Bronchial epithelial cell (primary cell): Measurements from ENCODE around the gene REPS2. TPM values are rescaled to one million over a fixed set of nuclear protein-coding genes. Genes with fewer than 3 reads are reported as not detected.

ENCODE experiments used
- DNase-seq: peaks from one replicate; pipeline ENCODE4 v3.0.0-alpha.2; 2010; ENCODE audit warnings: low read depth
- FAIRE-seq: peaks from 2 replicates; lab custom pipeline; 2011; peaks lifted over from hg19 to GRCh38; lab: Jason Lieb, UNC
- H3K27me3 ChIP-seq: 2 replicates; pipeline ENCODE4 v1.5.1; 2011; ENCODE audit warnings: low read length; ENCODE audit not compliant: control insufficient read depth, insufficient read depth
- H3K36me3 ChIP-seq: 2 replicates; pipeline ENCODE4 v1.5.1; 2011; ENCODE audit warnings: low read length; ENCODE audit not compliant: control insufficient read depth, insufficient read depth
- H3K4me3 ChIP-seq: 2 replicates; pipeline ENCODE4 v1.5.1; 2011; ENCODE audit warnings: mild to moderate bottlenecking, low read depth, low read length, control low read depth
- total RNA-seq: library from RNA; depleted of rRNA; stranded (reverse); fragments of >200 nt; gene quantifications from 2 replicates; pipeline ENCODE4 v1.2.1, GENCODE V29; 2014
- TF ChIP-seq, protein P1 (sequence below): IDR thresholded peaks from 2 replicates; pipeline ENCODE4 v1.5.1; 2011; ENCODE audit warnings: mild to moderate bottlenecking, moderate library complexity, low read length, control low read depth, inconsistent platforms; ENCODE audit not compliant: insufficient read depth, severe bottlenecking

REPS2 gene
- total RNA-seq, 1 donor from 2014 or later: 0.79 TPM

DNA sequence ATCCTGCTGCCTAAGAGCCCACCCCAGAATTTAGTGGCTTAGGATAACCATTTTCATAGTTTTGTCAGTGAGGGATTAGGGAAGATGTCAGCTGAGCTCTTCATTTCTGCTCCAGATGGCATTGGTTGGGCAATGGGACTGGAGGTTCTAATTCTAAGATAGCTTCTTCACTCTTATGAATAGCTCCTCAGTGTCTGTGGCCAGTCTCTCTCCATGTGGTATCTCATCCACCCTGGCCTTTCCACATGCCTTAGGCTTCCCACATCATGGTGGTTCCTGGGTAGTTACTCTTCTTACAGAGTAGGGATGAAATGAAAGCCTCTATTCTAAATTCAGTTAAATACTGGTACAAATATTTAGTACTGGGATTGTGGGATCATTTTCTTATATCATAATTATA is 31.3 kb downstream of the REPS2 start:
- DNase-seq: no peak
- H3K36me3 ChIP-seq: no peaks in the 10 kb centered on the region
- H3K4me3 ChIP-seq: no peak overlapping the region
- H3K27me3 ChIP-seq: no peaks in the 10 kb centered on the region
- no peak for FAIRE-seq
- TF ChIP-seq, protein P1, sequence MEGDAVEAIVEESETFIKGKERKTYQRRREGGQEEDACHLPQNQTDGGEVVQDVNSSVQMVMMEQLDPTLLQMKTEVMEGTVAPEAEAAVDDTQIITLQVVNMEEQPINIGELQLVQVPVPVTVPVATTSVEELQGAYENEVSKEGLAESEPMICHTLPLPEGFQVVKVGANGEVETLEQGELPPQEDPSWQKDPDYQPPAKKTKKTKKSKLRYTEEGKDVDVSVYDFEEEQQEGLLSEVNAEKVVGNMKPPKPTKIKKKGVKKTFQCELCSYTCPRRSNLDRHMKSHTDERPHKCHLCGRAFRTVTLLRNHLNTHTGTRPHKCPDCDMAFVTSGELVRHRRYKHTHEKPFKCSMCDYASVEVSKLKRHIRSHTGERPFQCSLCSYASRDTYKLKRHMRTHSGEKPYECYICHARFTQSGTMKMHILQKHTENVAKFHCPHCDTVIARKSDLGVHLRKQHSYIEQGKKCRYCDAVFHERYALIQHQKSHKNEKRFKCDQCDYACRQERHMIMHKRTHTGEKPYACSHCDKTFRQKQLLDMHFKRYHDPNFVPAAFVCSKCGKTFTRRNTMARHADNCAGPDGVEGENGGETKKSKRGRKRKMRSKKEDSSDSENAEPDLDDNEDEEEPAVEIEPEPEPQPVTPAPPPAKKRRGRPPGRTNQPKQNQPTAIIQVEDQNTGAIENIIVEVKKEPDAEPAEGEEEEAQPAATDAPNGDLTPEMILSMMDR: no peak

DNA sequence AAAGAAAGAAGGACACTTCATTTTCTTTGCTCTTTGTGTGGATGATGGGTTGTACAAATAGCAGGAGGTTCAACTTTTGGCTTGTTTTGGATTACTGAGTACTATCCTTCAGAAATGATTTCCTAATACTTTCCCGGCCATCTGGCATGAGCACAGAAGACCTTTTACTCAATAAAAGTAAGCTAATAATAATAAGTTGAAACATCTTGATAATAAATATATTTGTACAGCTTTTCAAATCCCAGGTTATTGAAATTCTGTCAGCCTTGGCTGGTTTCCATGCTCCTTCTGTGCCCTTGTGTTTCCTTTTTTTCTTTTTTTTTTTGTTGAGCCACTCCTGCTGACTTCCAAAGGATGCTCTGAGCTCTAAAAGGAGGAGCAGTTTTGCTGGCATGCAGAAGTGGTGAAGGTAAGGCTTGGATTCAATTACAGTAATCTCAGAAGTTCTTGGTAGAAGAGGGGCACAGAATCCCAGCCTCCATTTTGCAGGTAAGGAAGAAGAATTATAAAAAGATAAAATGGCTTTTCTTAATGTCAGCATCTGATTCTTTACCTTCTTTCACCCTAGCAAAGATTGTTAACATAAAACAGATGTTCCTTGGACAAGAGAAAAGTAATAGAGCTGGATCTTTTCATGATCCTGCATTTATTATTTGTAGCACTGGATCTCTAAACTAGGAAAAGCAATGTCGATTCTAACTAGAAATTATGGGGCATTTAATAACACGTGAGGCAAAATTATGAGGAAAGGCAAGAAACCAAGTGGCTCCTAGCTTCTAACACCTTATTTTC is 31.9 kb downstream of the REPS2 start:
- Histone ChIP-seq H3K36me3 (no peaks in the 10 kb centered on the region), H3K27me3 (no peaks in the 10 kb centered on the region), H3K4me3 (no peak overlapping the region)
- DNase-seq: no peak
- no peak for FAIRE-seq
- TF ChIP-seq, protein P1: no peak

DNA sequence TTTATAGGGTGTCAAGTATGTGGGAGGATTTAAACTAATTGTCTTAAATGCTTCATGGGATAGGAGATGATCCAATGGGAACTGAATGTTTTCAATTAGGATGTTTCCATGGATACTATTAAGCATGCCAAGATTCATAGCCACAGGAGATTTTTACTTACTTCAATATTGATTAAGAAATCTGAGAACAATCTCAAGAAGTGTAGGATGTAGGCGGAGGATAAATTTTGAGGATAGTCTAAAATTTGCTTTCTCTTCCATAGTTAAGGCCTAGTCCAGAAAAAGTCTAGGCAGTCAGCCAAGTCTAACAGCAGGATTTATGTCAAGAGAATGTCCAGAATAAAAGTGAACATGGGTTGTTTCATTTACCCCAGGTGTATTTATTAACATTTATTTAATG is 32.8 kb downstream of the REPS2 start:
- no peak for DNase-seq
- H3K36me3 ChIP-seq: no peaks in the 10 kb centered on the region
- FAIRE-seq: no peak
- TF ChIP-seq, protein P1: no peak
- no peak overlapping the region for H3K4me3 ChIP-seq
- H3K27me3 ChIP-seq: no peaks in the 10 kb centered on the region

DNA sequence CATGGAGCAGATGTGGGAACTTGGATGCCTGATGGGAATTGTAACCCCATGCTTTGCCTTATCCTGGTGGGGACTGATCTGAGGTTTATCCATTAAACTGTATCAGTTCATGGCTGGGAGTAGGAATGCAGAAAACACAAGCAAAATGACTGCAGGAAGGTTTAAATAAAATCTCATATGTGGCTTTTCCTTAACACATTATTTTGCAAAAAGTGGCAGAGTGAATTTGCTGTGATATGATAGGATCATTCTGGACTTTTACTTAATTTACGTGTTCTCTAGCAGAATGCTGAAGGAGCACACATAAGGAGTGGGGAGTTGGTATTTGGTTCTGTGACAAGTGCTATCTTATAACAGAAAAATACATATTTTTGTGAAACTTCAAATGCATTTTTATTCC is 34.8 kb downstream of the REPS2 start:
- no peaks in the 10 kb centered on the region for H3K27me3 ChIP-seq
- H3K36me3 ChIP-seq: no peaks in the 10 kb centered on the region
- H3K4me3 ChIP-seq: no peak overlapping the region
- DNase-seq: no peak
- TF ChIP-seq, protein P1: no peak
- FAIRE-seq: no peak

DNA sequence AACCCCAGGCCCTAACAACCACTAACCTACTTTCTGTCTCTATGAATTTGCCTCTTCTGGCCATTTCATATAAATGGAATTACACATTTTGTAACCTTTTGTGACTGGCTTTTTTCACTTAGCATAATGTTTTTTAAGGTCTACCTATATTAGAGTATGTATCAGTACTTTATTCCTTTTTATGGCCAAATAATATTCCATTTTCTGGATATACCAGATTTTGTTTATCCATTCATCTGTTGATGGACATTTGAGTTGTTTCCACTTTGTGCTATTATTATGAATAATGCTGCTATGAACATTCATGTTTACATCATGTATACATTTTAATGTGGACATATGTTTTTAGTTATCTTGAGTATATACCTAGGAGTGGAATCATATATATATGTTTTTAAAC is 35.5 kb downstream of the REPS2 start:
- DNase-seq: no peak
- no peak for FAIRE-seq
- Histone ChIP-seq H3K27me3 (no peaks in the 10 kb centered on the region), H3K4me3 (no peak overlapping the region), H3K36me3 (no peaks in the 10 kb centered on the region)
- TF ChIP-seq, protein P1: no peak

DNA sequence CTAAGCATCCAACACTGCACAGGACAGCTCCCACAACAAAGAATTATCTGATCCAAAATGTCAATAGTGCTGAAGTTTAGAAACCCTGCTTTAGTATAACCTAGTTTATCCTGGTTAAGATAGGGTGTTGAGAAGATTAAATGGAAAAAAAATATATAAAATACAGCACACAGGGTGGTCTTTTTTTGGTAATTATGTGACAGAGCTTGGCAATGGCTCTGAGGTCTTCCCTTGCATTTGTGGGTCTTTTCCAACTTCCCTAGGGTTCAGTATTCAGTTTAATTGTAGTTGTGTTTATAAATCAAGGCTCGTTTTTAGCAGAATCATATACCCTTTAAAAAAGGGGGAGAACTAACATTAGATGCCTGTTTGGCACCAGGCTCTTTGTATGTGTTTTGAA is 36.6 kb downstream of the REPS2 start:
- TF ChIP-seq, protein P1: no peak
- Histone ChIP-seq H3K27me3 (no peaks in the 10 kb centered on the region), H3K4me3 (no peak overlapping the region), H3K36me3 (no peaks in the 10 kb centered on the region)
- FAIRE-seq (no peak), DNase-seq (no peak)
